Ovary (tissue), 9 donors: ENCODE measurements around the gene LMAN2. TPM values are rescaled to one million over a fixed set of nuclear protein-coding genes. Genes with fewer than 3 reads are reported as not detected.
A peak's percentile ranks its signal among the peaks of the same experiment; 100 is the strongest.

Experiments
- DNase-seq, 5 donors: peaks; one replicate each; pipeline ENCODE4 v3.0.0-alpha.2; 2019 to 2020
- H3K27ac ChIP-seq, 2 donors: fragments of 200-600 bp; one replicate each; pipeline versions ENCODE4 v1.5.1 to v1.8.0; 2019 to 2022
- H3K27me3 ChIP-seq: fragments of 200-600 bp; one replicate; pipeline ENCODE4 v1.8.0; 2022
- H3K36me3 ChIP-seq: fragments of 200-600 bp; sonication (generic); one replicate; pipeline ENCODE4 v1.5.1; 2019
- H3K4me1 ChIP-seq: one replicate; pipeline ENCODE4 v1.8.1; 2013; ENCODE audit warnings: mild to moderate bottlenecking, moderate library complexity; ENCODE audit not compliant: insufficient read depth
- H3K4me3 ChIP-seq: fragments of 200-600 bp; sonication (generic); one replicate; pipeline ENCODE4 v1.5.1; 2017
- H3K9me3 ChIP-seq, 2 donors: fragments of 200-600 bp in 1 of 2; sonication (generic) in 1 of 2; one replicate each; pipeline versions ENCODE4 v1.5.1 to v1.8.1; 2013 to 2019; ENCODE audit warnings: mild to moderate bottlenecking in 1 of 2, moderate library complexity in 1 of 2
- CTCF ChIP-seq, 3 donors: fragments of 450-650 bp in 2 of 3; fragments of 200-600 bp in 1 of 3; IDR thresholded peaks; one replicate each; pipeline versions ENCODE4 v1.5.1 to v1.8.0; 2016 to 2022; ENCODE audit warnings: antibody characterized with exemption in 3 of 3, mild to moderate bottlenecking in 1 of 3
- EP300 ChIP-seq: sonication (generic); formaldehyde crosslinking; IDR thresholded peaks from one replicate; pipeline ENCODE4 v1.6.1; 2017; ENCODE audit warnings: antibody characterized with exemption
- POLR2A ChIP-seq: fragments of 450-650 bp; IDR thresholded peaks from one replicate; pipeline ENCODE4 v1.6.1; 2017; ENCODE audit warnings: antibody characterized with exemption, mild to moderate bottlenecking, moderate library complexity
- WGBS, 3 donors: extraction: QIAGEN DNeasy Blood & Tissue Kit in 1 of 3; methylation state at CpG; one replicate each; pipeline versions ENCODE4 v1.1.5 to v1.1.7; 2013 to 2017; 5-methylcytosine and 5-hydroxymethylcytosine counted together
- intact Hi-C, 4 donors: fragments of 100-400 bp; cut with DNase I; formaldehyde crosslinking; loops; one replicate each; pipeline versions ENCODE4 v1.11.0 to v1.15.1; 2022 to 2023
- polyA plus RNA-seq, 2 donors: library from polyadenylated mRNA; stranded (reverse); fragments of 200-250 nt in 1 of 2; fragments of 350-450 nt in 1 of 2; fragmentation: Illumina TruSeq in 1 of 2; extraction: RNeasy Lipid Tissue Mini Kit (QIAGEN cat#74804) in 1 of 2; gene quantifications; one replicate each; pipeline ENCODE4 v1.2.3, GENCODE V29; 2013 to 2014
- total RNA-seq, 7 donors: library from RNA; depleted of rRNA in 2 of 7; stranded (reverse); fragments of >200 nt in 2 of 7; fragmentation: NEBNext Ultra II Directional in 3 of 7; extraction: Animal tissue kit (Norgen Biotek cat#: 25700) in 3 of 7; gene quantifications; one replicate each; pipeline versions ENCODE4 v1.1.0 to v1.2.4, GENCODE V29; 2016 to 2023
- donor health status: DM: no; HTN: no; CAD: no; lungs with moderate emphysema.
- donor health status: DM: no; HTN: no; CAD: no.
- donor health status: Bipolar disorder and iron deficiency.
- donor health status: DM: yes; HTN: yes; CAD: no.
- donor health status: DM: no; HTN: no; CAD: no.
- donor health status: DM: yes; HTN: yes; CAD: no.

LMAN2 gene
- total and polyA plus RNA-seq, 9 donors = 63.5 to 154 (median 93.5) TPM

- Histone ChIP-seq H3K9me3 (no peaks in the 10 kb centered on the region), H3K4me3 (no peak overlapping the region), H3K27ac (no peak overlapping the region), H3K36me3 (no peaks in the 10 kb centered on the region), H3K27me3 (no peaks in the 10 kb centered on the region), H3K4me1 (peaks cover 10% of the 10 kb centered on the region)
- TF ChIP-seq EP300 (no peak), POLR2A (no peak), CTCF (IDR thresholded peaks at IDR 0.05) (no peak)
- 64 to 66% (median 65%) methylated on average over 11 of the region's 11 CpGs for WGBS, 3 donors
- intact Hi-C loops = loop anchor here in 1 of 4 donors (10.0 kb wide), 1 partner anchor 255 kb away; no protein-coding TSS in a partner anchor
- no peak for DNase-seq
These were observed 18.4 kb upstream of the LMAN2 start for GRCh38 chr5:177369645-177370440.

GRCh38 chr5:177368869-177369644 lies 17.6 kb upstream of the LMAN2 start:
- Histone ChIP-seq H3K4me3 (no peak overlapping the region), H3K9me3 (no peaks in the 10 kb centered on the region), H3K36me3 (no peaks in the 10 kb centered on the region), H3K27me3 (no peaks in the 10 kb centered on the region), H3K27ac (no peak overlapping the region), H3K4me1 (peaks cover 10% of the 10 kb centered on the region)
- DNase-seq = no peak
- intact Hi-C loops = loop anchor here in 1 of 4 donors (10.0 kb wide), 1 partner anchor 254 kb away; no protein-coding TSS in a partner anchor
- 66 to 71% (median 71%) methylated on average over 5 of the region's 5 CpGs for WGBS, 3 donors
- peak in 2 of 3 donors; percentile 15 to 19 for TF ChIP-seq CTCF (IDR thresholded peaks at IDR 0.05)
- no peak for TF ChIP-seq EP300
- TF ChIP-seq POLR2A = no peak

- peaks cover 11% of the 10 kb centered on the region for H3K4me1 ChIP-seq
- no peak overlapping the region for H3K27ac ChIP-seq
These were observed 16.8 kb upstream of the LMAN2 start for GRCh38 chr5:177367981-177368868.

More at GRCh38 chr5:177367981-177368868, 16.8 kb upstream of the LMAN2 start:
- intact Hi-C loops = loop anchor here in 1 of 4 donors (10.0 kb wide), 1 partner anchor 253 kb away; no protein-coding TSS in a partner anchor
- no peaks in the 10 kb centered on the region for H3K9me3 ChIP-seq
- H3K36me3 ChIP-seq = no peaks in the 10 kb centered on the region
- H3K4me3 ChIP-seq = no peak overlapping the region
- no peaks in the 10 kb centered on the region for H3K27me3 ChIP-seq
- no peak for DNase-seq
- WGBS, 3 donors = 84 to 87% (median 85%) methylated on average over 29 of the region's 29 CpGs
- TF ChIP-seq EP300 (no peak), POLR2A (no peak), CTCF (IDR thresholded peaks at IDR 0.05) (no peak)
